ENCODE measurements around the gene KDM3A. TPM values are rescaled to one million over a fixed set of nuclear protein-coding genes. Genes with fewer than 3 reads are reported as not detected.

The KDM3A gene
- total RNA-seq, 1 donor from 2014 or later, result 51.2 TPM

- no peak overlapping the region for H3K4me3 Mint-ChIP-seq
- no peaks in the 10 kb centered on the region for H3K27me3 Mint-ChIP-seq (ENCODE audit: low read depth)
- TF ChIP-seq CTCF (conservative IDR thresholded peaks at IDR 0.05), result no peak
- no peak for DNase-seq (ENCODE audit: low read depth, low spot score)
- no peaks in the 10 kb centered on the region for H3K36me3 Mint-ChIP-seq (ENCODE audit: low read depth)
- no peak overlapping the region for H3K27ac Mint-ChIP-seq (ENCODE audit: unreplicated experiment)
- no peaks in the 10 kb centered on the region for H3K4me1 Mint-ChIP-seq
- no peaks in the 10 kb centered on the region for H3K9me3 Mint-ChIP-seq
Measured at GRCh38 chr2:86397986-86398385, 43.2 kb upstream of the KDM3A start.

- Mint-ChIP-seq H3K4me1 (no peaks in the 10 kb centered on the region), H3K9me3 (no peaks in the 10 kb centered on the region), H3K36me3 (ENCODE audit: low read depth) (no peaks in the 10 kb centered on the region), H3K27me3 (ENCODE audit: low read depth) (no peaks in the 10 kb centered on the region), H3K4me3 (no peak overlapping the region), H3K27ac (ENCODE audit: unreplicated experiment) (no peak overlapping the region)
- DNase-seq (ENCODE audit: low read depth, low spot score), result no peak
- TF ChIP-seq CTCF (conservative IDR thresholded peaks at IDR 0.05), result no peak
Measured at GRCh38 chr2:86398500-86399474, 42.4 kb upstream of the KDM3A start.

GRCh38 chr2:86400321-86400720 lies 40.9 kb upstream of the KDM3A start:
- DNase-seq (ENCODE audit: low read depth, low spot score), result no peak
- no peaks in the 10 kb centered on the region for H3K4me1 Mint-ChIP-seq
- no peaks in the 10 kb centered on the region for H3K27me3 Mint-ChIP-seq (ENCODE audit: low read depth)
- H3K4me3 Mint-ChIP-seq, result no peak overlapping the region
- TF ChIP-seq CTCF (conservative IDR thresholded peaks at IDR 0.05), result no peak
- no peak overlapping the region for H3K27ac Mint-ChIP-seq (ENCODE audit: unreplicated experiment)
- no peaks in the 10 kb centered on the region for H3K9me3 Mint-ChIP-seq
- no peaks in the 10 kb centered on the region for H3K36me3 Mint-ChIP-seq (ENCODE audit: low read depth)

- H3K36me3 Mint-ChIP-seq (ENCODE audit: low read depth), result no peaks in the 10 kb centered on the region
- DNase-seq (ENCODE audit: low read depth, low spot score), result no peak
- H3K27me3 Mint-ChIP-seq (ENCODE audit: low read depth), result peaks cover 2% of the 10 kb centered on the region
- H3K9me3 Mint-ChIP-seq, result peaks cover 6% of the 10 kb centered on the region
- no peak overlapping the region for H3K27ac Mint-ChIP-seq (ENCODE audit: unreplicated experiment)
- TF ChIP-seq CTCF (conservative IDR thresholded peaks at IDR 0.05), result no peak
- H3K4me1 Mint-ChIP-seq, result peaks cover 18% of the 10 kb centered on the region
- H3K4me3 Mint-ChIP-seq, result no peak overlapping the region
Measured at GRCh38 chr2:86410581-86410980, 30.6 kb upstream of the KDM3A start.

GRCh38 chr2:86411396-86411795 lies 29.8 kb upstream of the KDM3A start:
- no peak overlapping the region for H3K27ac Mint-ChIP-seq (ENCODE audit: unreplicated experiment)
- DNase-seq (ENCODE audit: low read depth, low spot score), result no peak
- no peaks in the 10 kb centered on the region for H3K27me3 Mint-ChIP-seq (ENCODE audit: low read depth)
- no peak for TF ChIP-seq CTCF (conservative IDR thresholded peaks at IDR 0.05)
- peaks cover 6% of the 10 kb centered on the region for H3K9me3 Mint-ChIP-seq
- H3K36me3 Mint-ChIP-seq (ENCODE audit: low read depth), result no peaks in the 10 kb centered on the region
- H3K4me1 Mint-ChIP-seq, result peaks cover 22% of the 10 kb centered on the region
- no peak overlapping the region for H3K4me3 Mint-ChIP-seq
